IMR-90 (cell line): ENCODE measurements around the gene RGS12. TPM values are rescaled to one million over a fixed set of nuclear protein-coding genes. Genes with fewer than 3 reads are reported as not detected.
A peak's percentile ranks its signal among the peaks of the same experiment; 100 is the strongest.

Experiments
- ATAC-seq: fragments of 200-7000 bp; cut with Tn5 transposase; 2 replicates; pipeline ENCODE4 v1.9.1; 2020; ENCODE audit warnings: low read depth, mild to moderate bottlenecking, moderate library complexity
- BruUV-seq: library from RNA; stranded (reverse); fragments of 400-500 nt; replicated peaks from 2 replicates; lab custom pipeline; 2021; lab: Mats Ljungman, UMichigan
- CTCF ChIA-PET: fragments of 300-600 bp; formaldehyde crosslinking; extraction: SDS; loops from one replicate; lab custom pipeline; 2021; ENCODE audit warnings: antibody characterized with exemption; lab: Yijun Ruan, JAX
- POLR2A ChIA-PET: fragments of 300-600 bp; sonication (Branson Sonifier 250); formaldehyde crosslinking; loops from one replicate; lab custom pipeline; 2022; ENCODE audit warnings: antibody characterized with exemption; ENCODE audit not compliant: unreplicated experiment; lab: Charles Lee
- DNase-seq: peaks from one replicate; pipeline ENCODE4 v3.0.0; 2013
- H2AFZ ChIP-seq: replicated peaks from 2 replicates; pipeline ENCODE3; 2013; ENCODE audit warnings: low read length, mild to moderate bottlenecking; ENCODE audit not compliant: poor library complexity
- H2AK5ac ChIP-seq: 2 replicates; pipeline ENCODE4 v1.6.1; 2013; ENCODE audit warnings: low read depth, low read length, inconsistent platforms
- H2AK9ac ChIP-seq: replicated peaks from 2 replicates; pipeline ENCODE3; 2013; ENCODE audit warnings: mild to moderate bottlenecking, low read depth, low read length, moderate library complexity; ENCODE audit not compliant: poor library complexity
- H2BK120ac ChIP-seq: 2 replicates; pipeline ENCODE4 v1.6.1; 2013; ENCODE audit warnings: low read depth, low read length, inconsistent platforms
- H2BK15ac ChIP-seq: 3 replicates; pipeline ENCODE4 v1.6.1; 2013; ENCODE audit warnings: low read depth, low read length, inconsistent platforms
- H2BK20ac ChIP-seq: 2 replicates; pipeline ENCODE4 v1.6.1; 2013; ENCODE audit warnings: low read depth, mild to moderate bottlenecking, inconsistent platforms, low read length, moderate library complexity
- H2BK5ac ChIP-seq: 2 replicates; pipeline ENCODE4 v1.6.1; 2013; ENCODE audit warnings: mild to moderate bottlenecking, low read depth, low read length, inconsistent platforms; ENCODE audit not compliant: poor library complexity, severe bottlenecking
- H3K14ac ChIP-seq: replicated peaks from 2 replicates; pipeline ENCODE4 v1.6.1; 2013; ENCODE audit warnings: low read depth, low read length, inconsistent platforms
- H3K18ac ChIP-seq: 2 replicates; pipeline ENCODE4 v1.6.1; 2013; ENCODE audit warnings: low read depth, low read length, control low read depth
- H3K23ac ChIP-seq: 2 replicates; pipeline ENCODE4 v1.6.1; 2013; ENCODE audit warnings: low read depth, low read length, inconsistent platforms
- H3K27ac ChIP-seq: 2 replicates; pipeline ENCODE4 v1.5.1; 2013; ENCODE audit warnings: mild to moderate bottlenecking, control low read depth, low read length; ENCODE audit not compliant: insufficient read depth
- H3K27me3 ChIP-seq: 2 replicates; pipeline ENCODE4 v1.6.1; 2013; ENCODE audit warnings: low read length; ENCODE audit not compliant: control insufficient read depth, insufficient read depth
- H3K36me3 ChIP-seq: 2 replicates; pipeline ENCODE4 v1.6.1; 2013; ENCODE audit warnings: low read length, mixed read lengths; ENCODE audit not compliant: control insufficient read depth, insufficient read depth
- H3K4ac ChIP-seq: 2 replicates; pipeline ENCODE4 v1.6.1; 2013; ENCODE audit warnings: low read depth, low read length, inconsistent platforms
- H3K4me1 ChIP-seq: 2 replicates; pipeline ENCODE4 v1.6.1; 2013; ENCODE audit warnings: low read length, mixed read lengths; ENCODE audit not compliant: control insufficient read depth, insufficient read depth
- H3K4me2 ChIP-seq: 2 replicates; pipeline ENCODE4 v1.6.1; 2013; ENCODE audit warnings: low read depth, mild to moderate bottlenecking, control low read depth, low read length, moderate library complexity
- H3K4me3 ChIP-seq: 2 replicates; pipeline ENCODE4 v1.5.1; 2013; ENCODE audit warnings: low read depth, mild to moderate bottlenecking, control low read depth, low read length, moderate library complexity; ENCODE audit not compliant: insufficient read depth
- H3K56ac ChIP-seq: 2 replicates; pipeline ENCODE4 v1.6.1; 2013; ENCODE audit warnings: low read length, inconsistent platforms; ENCODE audit not compliant: insufficient read depth; ENCODE audit errors: extremely low read depth
- H3K79me1 ChIP-seq, 2 experiments: 2 replicates each; pipeline ENCODE4 v1.6.1; 2013; ENCODE audit warnings: low read length in 2 of 2, inconsistent platforms in 1 of 2, low read depth in 1 of 2
- H3K9ac ChIP-seq: 2 replicates; pipeline ENCODE4 v1.6.1; 2013; ENCODE audit warnings: low read depth, low read length, control low read depth
- H3K9me1 ChIP-seq: 2 replicates; pipeline ENCODE4 v1.6.1; 2013; ENCODE audit warnings: low read length, inconsistent platforms; ENCODE audit not compliant: insufficient read depth
- H3K9me3 ChIP-seq: 2 replicates; pipeline ENCODE4 v1.6.1; 2013; ENCODE audit warnings: low read length; ENCODE audit not compliant: control insufficient read depth, insufficient read depth
- H4K20me1 ChIP-seq: 2 replicates; pipeline ENCODE4 v1.6.1; 2013; ENCODE audit warnings: low read length, inconsistent platforms; ENCODE audit not compliant: insufficient read depth
- H4K5ac ChIP-seq: 2 replicates; pipeline ENCODE4 v1.6.1; 2013; ENCODE audit warnings: mild to moderate bottlenecking, low read depth, low read length, control low read depth
- H4K8ac ChIP-seq, 2 experiments: 2 replicates each; pipeline ENCODE4 v1.6.1; 2013; ENCODE audit warnings: low read depth in 2 of 2, low read length in 2 of 2, control low read depth in 1 of 2, inconsistent platforms in 1 of 2
- H4K91ac ChIP-seq: 2 replicates; pipeline ENCODE4 v1.6.1; 2013; ENCODE audit warnings: low read depth, low read length, inconsistent platforms; ENCODE audit not compliant: insufficient read depth
- MAZ ChIP-seq: IDR thresholded peaks from 2 replicates; pipeline ENCODE4 v1.6.1; 2012; ENCODE audit warnings: low read depth, mild to moderate bottlenecking, low read length, improper control_type of control experiment, moderate library complexity, borderline replicate concordance
- RAD21 ChIP-seq: IDR thresholded peaks from 2 replicates; pipeline ENCODE4 v1.6.1; 2012; ENCODE audit warnings: low read length, improper control_type of control experiment
- RCOR1 ChIP-seq: IDR thresholded peaks from 2 replicates; pipeline ENCODE4 v1.6.1; 2012; ENCODE audit warnings: mild to moderate bottlenecking, low read length, improper control_type of control experiment; ENCODE audit not compliant: insufficient replicate concordance
- RFX5 ChIP-seq: IDR thresholded peaks from 2 replicates; pipeline ENCODE4 v1.8.0; 2012; ENCODE audit warnings: low read depth, mild to moderate bottlenecking, low read length, moderate library complexity
- WGBS, 2 experiments: methylation state at CpG; one replicate each; pipeline versions ENCODE4 v1.1.5 to v1.1.7; 2013; ENCODE audit warnings: missing lambda C conversion rate in 2 of 2; ENCODE audit not compliant: insufficient read length in 1 of 2; ENCODE audit errors: extremely low coverage in 2 of 2; 5-methylcytosine and 5-hydroxymethylcytosine counted together
- dilution Hi-C: fragments of 300-500 bp; cut with HindIII; formaldehyde crosslinking; loops from one replicate; pipeline ENCODE4 v1.14.3; 2018; ENCODE audit warnings: low sequenced_read_pairs; ENCODE audit not compliant: unreplicated experiment
- in situ Hi-C: fragments of 300-500 bp; cut with MboI; formaldehyde crosslinking; loops from 3 replicates; pipeline ENCODE4 v1.14.3; 2019; ENCODE audit warnings: low sequenced_read_pairs, inconsistent platforms, mixed read lengths
- intact Hi-C: fragments of 100-400 bp; cut with micrococcal nuclease; formaldehyde crosslinking; loops from 2 replicates; pipeline ENCODE4 v1.10.0; 2022
- polyA plus RNA-seq, 3 experiments: library from polyadenylated mRNA; depleted of rRNA; stranded (reverse); fragments of >200 nt; gene quantifications; 2 replicates each; pipeline ENCODE4 v1.2.3, GENCODE V29; 2012; ENCODE audit warnings: low replicate concordance in 1 of 3
- total RNA-seq: library from RNA; depleted of rRNA; stranded (reverse); fragments of >200 nt; gene quantifications from 2 replicates; pipeline ENCODE4 v1.2.3, GENCODE V29; 2012
- TF ChIP-seq, protein P1 (sequence below): conservative IDR thresholded peaks from 2 replicates; pipeline ENCODE4 v1.5.1; 2012; ENCODE audit warnings: mild to moderate bottlenecking, low read depth, low read length, improper control_type of control experiment

RGS12 gene
- total and polyA plus RNA-seq, 2 of the 4 experiments (the other 2 are of a cell fraction) = 11.8 to 12.0 TPM

DNA sequence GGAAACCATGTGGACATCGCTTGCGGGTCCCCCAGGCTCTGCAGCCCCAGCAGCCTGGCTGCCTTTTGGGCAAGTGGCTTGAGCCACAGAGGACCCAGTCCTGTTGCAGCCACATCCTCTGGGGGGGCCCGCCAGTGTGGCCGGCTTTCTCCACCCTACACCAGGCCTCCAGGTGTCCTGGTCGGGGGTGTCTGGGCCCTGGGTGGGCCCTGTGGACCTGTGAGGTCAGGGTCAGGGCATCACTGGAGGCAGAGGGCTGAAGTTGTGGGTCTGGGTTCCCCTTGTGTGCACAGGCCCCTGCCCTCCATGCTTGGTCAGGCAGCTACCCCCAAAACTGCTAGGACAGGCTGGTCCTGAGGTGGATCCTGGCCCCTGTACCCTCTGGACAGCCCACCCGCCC lies 47.1 kb upstream of the RGS12 start:
- H4K5ac ChIP-seq = no peak overlapping the region
- no peak overlapping the region for H3K56ac ChIP-seq
- H3K9me1 ChIP-seq = peaks cover 9% of the 10 kb centered on the region; the same call in 1 of the 2 replicates
- peaks cover 11% of the 10 kb centered on the region for H3K4me1 ChIP-seq
- no peak for ATAC-seq
- DNase-seq = no peak
- H3K18ac ChIP-seq = no peak overlapping the region
- H3K27ac ChIP-seq = no peak overlapping the region
- H3K79me1 ChIP-seq = peaks cover 0 to 8% of the 10 kb centered on the region in 2 experiments; a peak in 1 of 4 replicates
- dilution Hi-C loops = no loop called here
- in situ Hi-C loops = no loop called here
- TF ChIP-seq, protein P1, sequence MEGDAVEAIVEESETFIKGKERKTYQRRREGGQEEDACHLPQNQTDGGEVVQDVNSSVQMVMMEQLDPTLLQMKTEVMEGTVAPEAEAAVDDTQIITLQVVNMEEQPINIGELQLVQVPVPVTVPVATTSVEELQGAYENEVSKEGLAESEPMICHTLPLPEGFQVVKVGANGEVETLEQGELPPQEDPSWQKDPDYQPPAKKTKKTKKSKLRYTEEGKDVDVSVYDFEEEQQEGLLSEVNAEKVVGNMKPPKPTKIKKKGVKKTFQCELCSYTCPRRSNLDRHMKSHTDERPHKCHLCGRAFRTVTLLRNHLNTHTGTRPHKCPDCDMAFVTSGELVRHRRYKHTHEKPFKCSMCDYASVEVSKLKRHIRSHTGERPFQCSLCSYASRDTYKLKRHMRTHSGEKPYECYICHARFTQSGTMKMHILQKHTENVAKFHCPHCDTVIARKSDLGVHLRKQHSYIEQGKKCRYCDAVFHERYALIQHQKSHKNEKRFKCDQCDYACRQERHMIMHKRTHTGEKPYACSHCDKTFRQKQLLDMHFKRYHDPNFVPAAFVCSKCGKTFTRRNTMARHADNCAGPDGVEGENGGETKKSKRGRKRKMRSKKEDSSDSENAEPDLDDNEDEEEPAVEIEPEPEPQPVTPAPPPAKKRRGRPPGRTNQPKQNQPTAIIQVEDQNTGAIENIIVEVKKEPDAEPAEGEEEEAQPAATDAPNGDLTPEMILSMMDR = no peak
- TF ChIP-seq RAD21 (no peak), MAZ (no peak), RCOR1 (no peak), RFX5 (no peak)
- no peak overlapping the region for H3K9ac ChIP-seq
- intact Hi-C loops = no loop called here
- no peak overlapping the region for H2AFZ ChIP-seq
- no peak overlapping the region for H3K4me2 ChIP-seq
- H2AK9ac ChIP-seq = peak overlapping the region; percentile 42
- POLR2A ChIA-PET = no interaction called here
- H4K20me1 ChIP-seq = peaks cover 18% of the 10 kb centered on the region
- CTCF ChIA-PET = no interaction called here
- H2BK20ac ChIP-seq = no peak overlapping the region
- no peak overlapping the region for H3K14ac ChIP-seq
- H3K23ac ChIP-seq = no peak overlapping the region
- H4K91ac ChIP-seq = no peak overlapping the region
- no peaks in the 10 kb centered on the region for H3K27me3 ChIP-seq
- 80% methylated on average over 1 of the region's 6 CpGs; no CpG with 5 or more reads in 1 of the 2 experiments for WGBS, 2 experiments
- peaks cover 12% of the 10 kb centered on the region; the same call in 1 of the 2 replicates for H3K36me3 ChIP-seq
- no peak overlapping the region for H3K4ac ChIP-seq
- no peak overlapping the region for H2BK5ac ChIP-seq
- no peak overlapping the region for H2BK15ac ChIP-seq
- H3K9me3 ChIP-seq = no peaks in the 10 kb centered on the region
- no peak overlapping the region for H2BK120ac ChIP-seq
- BruUV-seq = no TSS peak
- H3K4me3 ChIP-seq = no peak overlapping the region
- no peak overlapping the region for H2AK5ac ChIP-seq
- no peak overlapping the region for H4K8ac ChIP-seq
